ENCODE data around the gene XXYLT1.

XXYLT1 gene

DNA sequence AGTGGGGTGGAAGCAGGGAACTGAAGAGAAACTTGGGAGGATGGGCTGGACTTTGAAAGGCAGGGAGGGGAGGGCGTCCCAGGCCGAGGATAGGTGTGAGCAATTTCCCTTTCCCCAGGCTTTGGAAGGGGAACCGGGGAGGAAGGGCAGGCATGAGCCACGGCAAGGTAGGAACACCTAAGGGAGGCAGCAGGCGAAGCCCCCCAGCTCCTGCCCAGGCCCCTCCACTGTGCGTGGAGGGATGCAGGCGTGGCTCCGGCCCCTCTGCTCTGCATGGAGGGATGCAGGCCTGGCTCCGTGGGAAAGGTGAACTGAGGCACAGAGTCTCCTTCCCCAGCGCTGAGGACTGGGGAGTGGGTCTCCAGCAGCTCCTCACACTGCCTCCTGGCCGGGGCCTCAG is 236.4 kb downstream of the XXYLT1 start:
- no peak for TF ChIP-seq EZH2phosphoT487 (IDR thresholded peaks at IDR 0.05; ENCODE audit: borderline replicate concordance, low read length)
- TF ChIP-seq, protein P1, sequence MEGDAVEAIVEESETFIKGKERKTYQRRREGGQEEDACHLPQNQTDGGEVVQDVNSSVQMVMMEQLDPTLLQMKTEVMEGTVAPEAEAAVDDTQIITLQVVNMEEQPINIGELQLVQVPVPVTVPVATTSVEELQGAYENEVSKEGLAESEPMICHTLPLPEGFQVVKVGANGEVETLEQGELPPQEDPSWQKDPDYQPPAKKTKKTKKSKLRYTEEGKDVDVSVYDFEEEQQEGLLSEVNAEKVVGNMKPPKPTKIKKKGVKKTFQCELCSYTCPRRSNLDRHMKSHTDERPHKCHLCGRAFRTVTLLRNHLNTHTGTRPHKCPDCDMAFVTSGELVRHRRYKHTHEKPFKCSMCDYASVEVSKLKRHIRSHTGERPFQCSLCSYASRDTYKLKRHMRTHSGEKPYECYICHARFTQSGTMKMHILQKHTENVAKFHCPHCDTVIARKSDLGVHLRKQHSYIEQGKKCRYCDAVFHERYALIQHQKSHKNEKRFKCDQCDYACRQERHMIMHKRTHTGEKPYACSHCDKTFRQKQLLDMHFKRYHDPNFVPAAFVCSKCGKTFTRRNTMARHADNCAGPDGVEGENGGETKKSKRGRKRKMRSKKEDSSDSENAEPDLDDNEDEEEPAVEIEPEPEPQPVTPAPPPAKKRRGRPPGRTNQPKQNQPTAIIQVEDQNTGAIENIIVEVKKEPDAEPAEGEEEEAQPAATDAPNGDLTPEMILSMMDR (IDR thresholded peaks at IDR 0.05; ENCODE audit: low read depth, low read length, poor library complexity, severe bottlenecking) = no peak
- no peaks in the 10 kb centered on the region for H3K27me3 ChIP-seq (ENCODE audit: control insufficient read depth, low read length)

DNA sequence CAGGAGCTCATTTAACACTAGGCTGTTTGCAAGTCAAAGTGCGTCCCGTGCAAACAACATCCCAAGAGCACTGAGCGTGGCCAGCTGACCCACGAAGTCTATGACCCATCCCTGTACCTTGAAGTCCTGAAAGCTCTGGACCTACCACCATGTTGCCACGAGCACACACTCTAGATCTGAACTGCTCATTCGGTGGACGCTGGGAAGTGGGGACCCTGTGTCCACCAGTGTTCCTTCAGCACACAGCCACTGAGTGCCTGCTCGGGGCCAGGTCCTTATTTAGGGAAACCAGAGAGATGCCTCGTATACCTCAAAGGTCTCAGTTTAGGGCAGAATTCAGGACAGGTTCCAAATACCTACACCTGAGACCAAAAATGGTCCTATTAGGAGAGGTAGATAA is 236.9 kb downstream of the XXYLT1 start:
- H3K4me1 ChIP-seq (ENCODE audit: control insufficient read depth, low read length) = no peaks in the 10 kb centered on the region
- H3K36me3 ChIP-seq (ENCODE audit: control insufficient read depth, low read length) = no peaks in the 10 kb centered on the region
- TF ChIP-seq, protein P1 (IDR thresholded peaks at IDR 0.05; ENCODE audit: low read depth, low read length, poor library complexity, severe bottlenecking) = no peak
- TF ChIP-seq EZH2phosphoT487 (IDR thresholded peaks at IDR 0.05; ENCODE audit: borderline replicate concordance, low read length) = no peak
- H3K79me2 ChIP-seq (ENCODE audit: control insufficient read depth, low read length) = no peaks in the 10 kb centered on the region
- H3K27me3 ChIP-seq (ENCODE audit: control insufficient read depth, low read length) = no peaks in the 10 kb centered on the region
- no peaks in the 10 kb centered on the region for H3F3A ChIP-seq (ENCODE audit: control insufficient read depth, insufficient read depth)
- no peaks in the 10 kb centered on the region for H4K20me1 ChIP-seq (ENCODE audit: control insufficient read depth, insufficient read depth, low read depth, low read length)
- H3K4me3 ChIP-seq (ENCODE audit: low read length) = no peak overlapping the region
- no peak overlapping the region for H3K4me2 ChIP-seq (ENCODE audit: low read length)
- no peaks in the 10 kb centered on the region for H3K9me2 ChIP-seq (replicated peaks; ENCODE audit: control insufficient read depth, low read length)
- no peaks in the 10 kb centered on the region for H3K9me3 ChIP-seq (ENCODE audit: control insufficient read depth, insufficient read depth, low read length)
- no peak overlapping the region for H3K27ac ChIP-seq (ENCODE audit: low read depth, low read length)

More for the DNA sequence above, 236.4 kb downstream of the XXYLT1 start:
- H3K4me1 ChIP-seq (ENCODE audit: control insufficient read depth, low read length) = no peaks in the 10 kb centered on the region
- no peaks in the 10 kb centered on the region for H3K9me3 ChIP-seq (ENCODE audit: control insufficient read depth, insufficient read depth, low read length)
- no peaks in the 10 kb centered on the region for H3K36me3 ChIP-seq (ENCODE audit: control insufficient read depth, low read length)
- H3K4me2 ChIP-seq (ENCODE audit: low read length) = no peak overlapping the region
- H3K4me3 ChIP-seq (ENCODE audit: low read length) = no peak overlapping the region
- no peaks in the 10 kb centered on the region for H3K79me2 ChIP-seq (ENCODE audit: control insufficient read depth, low read length)
- no peaks in the 10 kb centered on the region for H4K20me1 ChIP-seq (ENCODE audit: control insufficient read depth, insufficient read depth, low read depth, low read length)
- H3K27ac ChIP-seq (ENCODE audit: low read depth, low read length) = no peak overlapping the region
- H3F3A ChIP-seq (ENCODE audit: control insufficient read depth, insufficient read depth) = no peaks in the 10 kb centered on the region
- H3K9me2 ChIP-seq (replicated peaks; ENCODE audit: control insufficient read depth, low read length) = no peaks in the 10 kb centered on the region

DNA sequence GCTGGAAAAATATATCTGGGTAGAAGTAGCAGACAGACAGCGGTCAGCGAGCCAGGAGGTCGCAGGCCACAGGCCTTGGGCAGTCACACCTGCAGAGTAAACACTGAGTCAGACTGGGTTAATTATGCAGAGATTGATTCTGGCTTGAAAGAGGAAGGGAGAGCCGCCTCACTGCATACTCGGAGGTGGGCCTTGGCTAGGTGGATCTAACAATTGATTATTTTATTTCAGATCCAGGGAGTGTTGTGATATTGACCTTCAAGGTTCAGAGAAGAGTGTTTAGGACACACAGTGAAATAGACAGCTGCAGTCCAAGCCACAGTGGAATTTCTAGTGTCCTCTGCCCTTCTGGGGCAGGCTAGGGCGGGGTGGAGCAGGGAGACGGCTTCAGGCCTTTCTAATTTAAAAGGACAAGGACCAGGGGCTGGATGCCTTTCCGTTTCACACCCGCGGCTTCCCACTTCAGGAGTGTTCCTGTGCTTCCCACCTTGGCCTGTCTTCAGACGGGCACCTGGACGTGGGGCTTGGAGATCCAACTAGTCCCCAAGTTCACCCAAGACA is 237.3 kb downstream of the XXYLT1 start:
- no peak for TF ChIP-seq EZH2phosphoT487 (IDR thresholded peaks at IDR 0.05; ENCODE audit: borderline replicate concordance, low read length)
- TF ChIP-seq, protein P1 (IDR thresholded peaks at IDR 0.05; ENCODE audit: low read depth, low read length, poor library complexity, severe bottlenecking) = no peak
- no peaks in the 10 kb centered on the region for H3K79me2 ChIP-seq (ENCODE audit: control insufficient read depth, low read length)
- H3K4me2 ChIP-seq (ENCODE audit: low read length) = no peak overlapping the region
- H3K27me3 ChIP-seq (ENCODE audit: control insufficient read depth, low read length) = no peaks in the 10 kb centered on the region
- H3K36me3 ChIP-seq (ENCODE audit: control insufficient read depth, low read length) = no peaks in the 10 kb centered on the region
- no peaks in the 10 kb centered on the region for H3K9me2 ChIP-seq (replicated peaks; ENCODE audit: control insufficient read depth, low read length)
- H3K4me1 ChIP-seq (ENCODE audit: control insufficient read depth, low read length) = no peaks in the 10 kb centered on the region
- no peaks in the 10 kb centered on the region for H4K20me1 ChIP-seq (ENCODE audit: control insufficient read depth, insufficient read depth, low read depth, low read length)
- H3K9me3 ChIP-seq (ENCODE audit: control insufficient read depth, insufficient read depth, low read length) = no peaks in the 10 kb centered on the region
- H3K4me3 ChIP-seq (ENCODE audit: low read length) = no peak overlapping the region
- H3F3A ChIP-seq (ENCODE audit: control insufficient read depth, insufficient read depth) = no peaks in the 10 kb centered on the region
- H3K27ac ChIP-seq (ENCODE audit: low read depth, low read length) = no peak overlapping the region

Measured in DOHH2 (cell line).